SIG-M5 treated with dmso at 0.1 percent for 504 hours (cell line): ENCODE data around the gene TSPAN13.

ENCODE experiments used
- DNase-seq: peaks from one replicate; lab custom pipeline; 2025; ENCODE audit not compliant: unreplicated experiment; lab: John Stamatoyannopoulos, UW

TSPAN13 gene

DNA sequence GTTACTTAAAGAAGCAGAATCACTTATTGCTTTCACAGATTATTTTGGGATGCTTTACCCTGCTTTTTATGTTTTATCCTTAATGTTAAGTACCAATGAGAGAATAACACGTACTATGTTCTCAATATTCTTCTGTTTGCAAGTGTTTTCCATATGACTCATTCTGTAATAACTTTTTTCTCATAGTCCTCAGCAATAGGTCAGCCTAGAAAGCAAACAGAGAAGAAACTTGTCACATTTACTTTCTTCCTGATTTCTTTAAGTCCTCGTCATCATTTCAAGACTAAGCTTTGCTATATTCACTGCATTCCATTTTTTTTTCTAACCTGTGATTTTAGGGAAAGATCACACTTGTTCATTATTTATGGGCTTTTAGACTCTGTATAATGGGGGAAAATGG is 58.0 kb downstream of the TSPAN13 start:
- peak; percentile 27 for DNase-seq

DNA sequence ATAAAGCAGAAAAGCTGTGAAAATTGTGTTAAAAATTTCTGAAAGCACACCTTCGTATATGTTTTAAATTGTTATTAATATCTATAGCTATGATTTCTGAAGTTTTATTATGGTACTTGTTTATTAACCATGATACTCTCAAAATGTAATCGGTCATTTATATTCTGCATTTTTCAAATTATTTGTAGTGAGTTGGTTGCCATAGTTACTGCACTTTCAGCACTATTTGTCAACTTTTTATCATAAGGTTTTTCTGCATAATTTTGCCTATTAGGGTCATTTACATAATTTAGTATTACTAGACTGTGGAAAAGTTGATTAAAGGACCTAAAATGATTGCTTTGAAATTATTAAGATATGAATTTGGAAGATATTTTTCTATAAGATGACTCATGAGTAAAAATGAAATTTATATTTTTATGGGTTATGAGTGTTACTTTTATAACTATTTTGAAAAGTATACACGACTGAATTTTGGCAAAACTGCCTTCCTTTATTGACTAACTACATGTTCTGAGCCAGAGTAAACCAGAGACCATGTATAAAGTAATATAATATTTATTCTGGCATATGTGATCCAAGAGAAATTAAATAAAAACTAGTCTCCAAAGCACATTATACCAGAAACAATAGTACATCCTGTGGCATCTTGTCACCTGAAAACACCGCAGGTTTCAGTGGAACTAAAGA is 59.1 kb downstream of the TSPAN13 start:
- DNase-seq: no peak

DNA sequence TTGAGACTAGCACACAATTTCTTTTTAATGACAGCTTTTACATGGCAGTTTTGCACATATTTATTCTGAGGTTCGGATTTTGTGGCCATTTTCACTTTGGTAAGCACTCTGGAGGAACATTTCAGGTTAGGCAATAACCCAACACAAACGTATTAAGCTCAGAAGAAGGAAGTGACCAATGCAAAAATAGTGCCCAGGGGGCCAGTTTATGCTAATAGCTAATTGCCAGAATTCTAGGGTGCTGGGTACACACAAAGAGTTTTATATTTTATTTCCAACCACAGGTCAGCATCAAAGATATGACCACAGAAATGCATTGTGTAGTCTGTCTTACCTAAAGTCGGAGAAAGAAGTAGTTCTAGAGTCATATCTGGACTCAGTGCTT is 59.7 kb downstream of the TSPAN13 start:
- DNase-seq: peak; percentile 6

DNA sequence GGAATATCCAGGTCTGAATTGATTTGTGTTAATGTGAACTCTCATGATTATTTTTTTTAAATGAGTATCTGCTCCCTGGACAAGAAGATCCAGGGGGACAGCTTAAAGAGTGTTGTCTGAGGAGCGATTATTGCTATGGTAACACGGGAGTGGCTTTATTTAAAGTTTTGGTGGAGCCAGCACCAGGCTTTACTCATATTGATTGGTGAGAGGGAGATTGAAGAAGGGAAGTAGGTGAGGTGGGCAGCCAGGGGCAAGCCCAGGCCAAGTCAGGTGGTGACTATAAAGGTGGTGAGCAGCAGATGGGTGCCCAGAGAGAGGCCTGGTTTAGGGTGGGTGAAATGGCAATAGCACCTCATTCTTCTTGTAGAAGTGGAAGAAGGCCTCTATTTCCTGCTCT is 61.4 kb downstream of the TSPAN13 start:
- DNase-seq: no peak

DNA sequence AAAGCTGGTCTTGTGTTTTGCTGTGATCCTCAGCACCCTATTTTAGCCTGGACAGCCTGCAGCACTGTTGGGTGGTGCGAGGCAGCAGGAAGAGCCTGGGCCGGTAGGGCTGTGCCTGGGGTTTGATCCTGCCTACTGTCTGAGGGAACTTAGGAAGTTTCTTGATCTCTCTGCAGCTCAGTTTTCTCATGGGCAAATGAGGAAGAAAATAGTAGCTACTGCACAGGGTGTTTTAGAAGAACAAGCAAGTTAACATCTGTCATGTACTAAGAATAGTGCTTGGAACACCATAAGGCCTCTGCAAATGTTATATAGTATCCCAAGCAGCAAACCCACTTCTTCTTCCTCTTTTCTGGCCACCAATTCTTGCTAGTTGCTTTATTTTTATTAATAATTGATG is 63.3 kb downstream of the TSPAN13 start:
- DNase-seq: peak; percentile 78

DNA sequence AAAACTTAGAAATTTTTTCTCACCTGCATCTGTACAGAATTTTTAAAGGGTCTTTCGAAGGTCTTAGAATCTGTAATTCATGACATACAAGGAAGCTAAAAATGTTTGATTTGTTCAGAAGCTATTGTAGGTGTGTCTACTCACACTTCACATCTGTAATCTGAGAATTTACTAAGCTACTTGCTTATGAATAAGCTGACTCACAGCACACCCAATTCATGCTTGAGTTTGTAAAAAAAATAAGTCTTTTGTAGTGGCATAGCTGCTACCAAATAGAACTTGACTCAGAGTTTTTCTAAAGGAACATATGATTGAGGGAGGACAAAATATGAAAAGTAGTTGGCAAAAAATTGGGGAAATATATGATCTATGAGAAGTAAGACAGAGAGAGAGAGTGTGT is 64.0 kb downstream of the TSPAN13 start:
- DNase-seq: no peak

DNA sequence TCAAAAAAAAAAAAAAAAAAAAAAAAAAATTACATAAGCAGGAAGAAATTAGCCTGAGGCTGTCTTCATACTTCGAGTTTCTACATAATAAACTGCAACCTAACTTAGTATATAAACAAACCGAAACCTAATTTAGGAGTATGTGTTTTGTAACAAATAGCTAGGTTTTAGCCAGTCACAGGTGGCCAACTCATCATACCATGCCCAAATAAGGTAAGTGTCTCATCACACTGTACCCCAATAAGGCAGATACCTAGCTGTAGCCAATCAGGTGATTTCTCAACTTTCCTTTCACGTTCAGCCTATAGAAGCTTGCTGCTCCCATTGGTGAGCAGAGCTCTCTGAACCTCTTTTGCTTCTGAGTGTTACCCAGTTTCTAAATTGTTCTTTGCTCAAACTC is 65.2 kb downstream of the TSPAN13 start:
- DNase-seq: no peak

DNA sequence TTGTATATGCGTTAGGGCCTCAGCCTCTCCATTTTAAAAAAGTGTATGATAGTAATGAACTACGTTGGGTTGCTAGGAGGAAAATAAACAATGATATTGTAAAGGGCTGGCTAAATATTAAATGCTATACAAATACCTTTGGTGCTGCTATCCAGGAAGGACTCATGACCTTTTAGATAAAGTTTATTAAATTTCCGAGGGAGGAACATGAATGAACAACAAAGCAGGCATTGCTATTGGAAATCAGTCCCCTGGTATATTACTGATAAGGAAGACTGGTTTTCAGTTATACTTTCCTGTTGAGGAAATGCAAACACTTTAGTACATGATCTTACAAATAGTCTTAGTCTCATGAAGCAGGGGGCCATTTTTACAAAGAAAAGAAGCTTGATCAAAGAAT is 68.5 kb downstream of the TSPAN13 start:
- DNase-seq: no peak

DNA sequence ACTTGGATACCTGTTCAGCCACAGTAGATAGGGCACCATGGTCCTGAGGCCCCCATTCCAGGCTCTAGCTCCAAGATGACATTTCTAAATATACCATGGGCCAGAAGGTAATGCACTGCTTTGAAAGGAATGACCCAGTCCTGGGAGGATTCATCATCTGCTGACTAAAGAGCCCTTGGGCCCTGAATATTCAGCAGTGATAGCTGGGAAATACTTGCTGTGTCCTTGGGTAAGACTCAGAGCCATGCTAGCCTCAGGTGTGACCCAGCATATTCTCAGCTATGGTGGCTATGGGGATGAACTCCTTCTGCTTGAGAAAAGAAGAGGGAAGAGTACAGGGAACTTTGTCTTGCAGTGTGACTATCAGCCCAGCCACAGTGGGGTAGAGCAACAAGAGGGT is 72.5 kb downstream of the TSPAN13 start:
- DNase-seq: no peak

DNA sequence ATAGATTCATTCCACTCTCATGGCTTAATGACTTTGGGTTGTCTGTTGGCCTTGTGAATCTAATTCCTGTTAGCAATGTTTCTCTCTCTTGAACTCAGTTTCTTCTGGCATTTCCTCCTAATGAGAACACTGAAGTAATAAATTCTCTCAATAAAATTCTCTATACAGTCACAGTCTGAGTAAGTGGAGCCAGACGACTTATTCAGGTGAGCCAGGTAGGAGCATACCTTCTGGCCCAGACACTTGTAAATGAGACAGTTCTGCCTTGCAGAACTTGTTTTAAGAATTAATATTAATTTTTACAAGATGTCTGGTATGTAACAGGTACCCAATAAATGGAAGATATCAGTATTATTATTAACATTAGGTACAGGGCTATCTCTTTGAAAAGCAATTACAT is 79.8 kb downstream of the TSPAN13 start:
- no peak for DNase-seq
